H54 (cell line): ENCODE data around the gene AP2S1.
"Not testable (repeated sequence)": the region's sequence is repeated elsewhere in the genome, so short reads cannot be mapped to it uniquely, and the experiment has no call there.

ENCODE experiments used
- DNase-seq: peaks from one replicate; pipeline ENCODE4 v3.0.0; 2011; ENCODE audit warnings: low spot score, mixed read lengths; ENCODE audit not compliant: insufficient read length
- FAIRE-seq: peaks from 3 replicates; lab custom pipeline; 2011; peaks lifted over from hg19 to GRCh38; lab: Jason Lieb, UNC
- POLR2A ChIP-seq: IDR thresholded peaks from 2 replicates; pipeline ENCODE4 v1.6.1; 2011; ENCODE audit warnings: low read depth, mild to moderate bottlenecking, low read length

The AP2S1 gene

GRCh38 chr19:46861691-46862502 lies 11.3 kb upstream of the AP2S1 start:
- TF ChIP-seq POLR2A = no peak
- FAIRE-seq (no peak), DNase-seq (no peak)

- no peak for DNase-seq
- no peak for TF ChIP-seq POLR2A
- no peak for FAIRE-seq
Measured at GRCh38 chr19:46860846-46861690, 10.4 kb upstream of the AP2S1 start, which contains the start of gene ARHGAP35. Gene ARHGAP35 (plus strand): TSS chr19:46860997. CDS start chr19:46918676, 57,679 bp downstream.

GRCh38 chr19:46860125-46860845 lies 9.6 kb upstream of the AP2S1 start:
- TF ChIP-seq POLR2A = peak; percentile 63
- FAIRE-seq (peak; percentile 89), DNase-seq (peak; percentile 69)

GRCh38 chr19:46859637-46860124 lies 9.0 kb upstream of the AP2S1 start:
- no peak for DNase-seq
- FAIRE-seq = no peak
- no peak for TF ChIP-seq POLR2A

- DNase-seq (peak; percentile 66), FAIRE-seq (peak; percentile 68)
- no peak for TF ChIP-seq POLR2A
Measured at GRCh38 chr19:46856062-46857022, 5.7 kb upstream of the AP2S1 start.

- not testable (repeated sequence) for FAIRE-seq
Measured at GRCh38 chr19:46854698-46855097, 4.1 kb upstream of the AP2S1 start.

GRCh38 chr19:46852830-46853229 lies 2.2 kb upstream of the AP2S1 start:
- no peak for DNase-seq
- FAIRE-seq = no peak
- no peak for TF ChIP-seq POLR2A

More at GRCh38 chr19:46854698-46855097, 4.1 kb upstream of the AP2S1 start:
- DNase-seq = not testable (repeated sequence)

GRCh38 chr19:46849610-46850009 lies 1.0 kb downstream of the AP2S1 start:
- DNase-seq = no peak
- FAIRE-seq = no peak
- no peak for TF ChIP-seq POLR2A

GRCh38 chr19:46848389-46848788 lies 2.3 kb downstream of the AP2S1 start:
- no peak for TF ChIP-seq POLR2A
- FAIRE-seq (no peak), DNase-seq (no peak)

GRCh38 chr19:46847528-46847927 lies 3.1 kb downstream of the AP2S1 start:
- DNase-seq (no peak), FAIRE-seq (no peak)
- no peak for TF ChIP-seq POLR2A

- DNase-seq = no peak
- no peak for FAIRE-seq
- no peak for TF ChIP-seq POLR2A
Measured at GRCh38 chr19:46845959-46846459, 4.6 kb downstream of the AP2S1 start.

- FAIRE-seq = no peak
- no peak for DNase-seq
- TF ChIP-seq POLR2A = no peak
Measured at GRCh38 chr19:46844067-46844489, 6.6 kb downstream of the AP2S1 start.

- DNase-seq = no peak
- no peak for TF ChIP-seq POLR2A
- no peak for FAIRE-seq
Measured at GRCh38 chr19:46842791-46843190, 7.9 kb downstream of the AP2S1 start.
